A549 (cell line): ENCODE data around the gene SPINK4. TPM values are rescaled to one million over a fixed set of nuclear protein-coding genes. Genes with fewer than 3 reads are reported as not detected.

Experiments used
- ATAC-seq, 2 experiments: fragments of 200-7000 bp in 1 of 2; fragments of >200 bp in 1 of 2; cut with Nextera tagmentation in 1 of 2; cut with Tn5 transposase in 1 of 2; 3 replicates each; pipeline versions ENCODE4 v1.8.0 to v1.9.1; 2018 to 2020; ENCODE audit warnings: mild to moderate bottlenecking in 1 of 2, moderate library complexity in 1 of 2
- CTCF ChIA-PET: fragments of 300-600 bp; sonication (Branson Sonifier 250); formaldehyde crosslinking; extraction: SDS; loops from one replicate; lab custom pipeline; 2021; ENCODE audit warnings: antibody characterized with exemption, inconsistent platforms; lab: Yijun Ruan, JAX
- POLR2A ChIA-PET: fragments of 350-600 bp; formaldehyde crosslinking; extraction: SDS; loops from one replicate; lab custom pipeline; 2021; ENCODE audit warnings: antibody characterized with exemption, inconsistent platforms; lab: Yijun Ruan, JAX
- DNase-seq, 2 experiments: peaks; one replicate each; pipeline versions ENCODE4 v3.0.0 to v3.0.0-alpha.2; 2011 to 2016; ENCODE audit warnings: low read depth in 1 of 2, low spot score in 1 of 2
- FAIRE-seq: peaks from 2 replicates; lab custom pipeline; 2011; peaks lifted over from hg19 to GRCh38; lab: Jason Lieb, UNC
- H3K27ac ChIP-seq, 2 experiments: fragments of >200 bp; sonication (Bioruptor Twin); formaldehyde crosslinking; 3 replicates each; pipeline ENCODE4 v1.5.1; 2016 to 2017
- H3K4me1 ChIP-seq: fragments of >200 bp; sonication (Bioruptor Twin); formaldehyde crosslinking; 3 replicates; pipeline ENCODE4 v1.6.1; 2016
- H3K4me2 ChIP-seq: fragments of >200 bp; sonication (Bioruptor Twin); formaldehyde crosslinking; 3 replicates; pipeline ENCODE4 v1.6.1; 2016
- H3K4me3 ChIP-seq: fragments of >200 bp; sonication (Bioruptor Twin); formaldehyde crosslinking; 3 replicates; pipeline ENCODE4 v1.5.1; 2016
- H3K9me3 ChIP-seq: fragments of >200 bp; sonication (Bioruptor Twin); formaldehyde crosslinking; 3 replicates; pipeline ENCODE4 v1.6.1; 2016
- CBX2 ChIP-seq: fragments of 200-600 bp; sonication (generic); IDR thresholded peaks from 2 replicates; pipeline ENCODE4 v1.6.1; 2016; ENCODE audit warnings: low read depth, mild to moderate bottlenecking, borderline replicate concordance
- CEBPB ChIP-seq, 2 experiments: fragments of >200 bp in 1 of 2; sonication (Bioruptor Twin) in 1 of 2; formaldehyde crosslinking in 1 of 2; IDR thresholded peaks; 2 replicates each; pipeline ENCODE4 v1.6.1; 2012 to 2016
- CHD4 ChIP-seq: fragments of 200-600 bp; sonication (generic); IDR thresholded peaks from 2 replicates; pipeline ENCODE4 v1.6.1; 2016; ENCODE audit warnings: antibody characterized with exemption, mild to moderate bottlenecking, borderline replicate concordance
- E2F6 ChIP-seq: IDR thresholded peaks from 2 replicates; pipeline ENCODE4 v1.6.1; 2012; ENCODE audit warnings: low read depth, borderline replicate concordance
- EHF ChIP-seq: fragments of 250-450 bp; sonication (Bioruptor Pico); IDR thresholded peaks from 2 replicates; pipeline ENCODE4 v1.5.0; 2020; ENCODE audit warnings: mild to moderate bottlenecking
- HOXB13 ChIP-seq: fragments of 250-450 bp; sonication (Bioruptor Pico); IDR thresholded peaks from 2 replicates; pipeline ENCODE4 v1.5.0; 2020; ENCODE audit warnings: low read depth, mild to moderate bottlenecking, moderate library complexity
- HOXB5 ChIP-seq: fragments of 250-450 bp; sonication (Bioruptor Pico); IDR thresholded peaks from 2 replicates; pipeline ENCODE4 v1.5.0; 2020; ENCODE audit warnings: mild to moderate bottlenecking, moderate library complexity
- KDM5A ChIP-seq: fragments of 200-600 bp; sonication (generic); IDR thresholded peaks from 2 replicates; pipeline ENCODE4 v1.6.1; 2016; ENCODE audit warnings: antibody characterized with exemption, mild to moderate bottlenecking
- MAFK ChIP-seq: fragments of 450-650 bp; IDR thresholded peaks from 2 replicates; pipeline ENCODE4 v1.6.1; 2014; ENCODE audit not compliant: partially characterized antibody
- MAZ ChIP-seq: fragments of 150-350 bp; IDR thresholded peaks from 2 replicates; pipeline ENCODE4 v1.6.1; 2014; ENCODE audit warnings: antibody characterized with exemption, low read depth, low read length, borderline replicate concordance
- NFE2L2 ChIP-seq: fragments of 150-350 bp; conservative IDR thresholded peaks from 2 replicates; pipeline ENCODE4 v1.6.1; 2014; ENCODE audit warnings: low read length
- NPAS2 ChIP-seq: fragments of 250-450 bp; sonication (Bioruptor Pico); IDR thresholded peaks from 2 replicates; pipeline ENCODE4 v1.8.0; 2022; ENCODE audit warnings: mild to moderate bottlenecking, moderate library complexity, borderline replicate concordance
- NR3C1 ChIP-seq: fragments of >200 bp; sonication (Bioruptor Twin); formaldehyde crosslinking; IDR thresholded peaks from 3 replicates; pipeline ENCODE4 v1.6.1; 2017
- RCOR1 ChIP-seq: fragments of 150-350 bp; IDR thresholded peaks from 2 replicates; pipeline ENCODE4 v1.6.1; 2014; ENCODE audit warnings: antibody characterized with exemption, low read length, low read depth
- TFCP2L1 ChIP-seq: fragments of 250-450 bp; sonication (Bioruptor Pico); IDR thresholded peaks from 2 replicates; pipeline ENCODE4 v1.5.0; 2021; ENCODE audit warnings: mild to moderate bottlenecking
- USF2 ChIP-seq: fragments of 450-650 bp; IDR thresholded peaks from 2 replicates; pipeline ENCODE4 v1.6.1; 2014; ENCODE audit warnings: antibody characterized with exemption
- ZNF302 ChIP-seq: fragments of 250-450 bp; sonication (Bioruptor Pico); IDR thresholded peaks from 2 replicates; pipeline ENCODE4 v1.9.0; 2021; ENCODE audit warnings: inconsistent platforms, mild to moderate bottlenecking, moderate library complexity
- ZSCAN20 ChIP-seq: fragments of 250-450 bp; sonication (Bioruptor Pico); IDR thresholded peaks from 2 replicates; pipeline ENCODE4 v1.8.0; 2022; ENCODE audit warnings: mild to moderate bottlenecking, moderate library complexity
- WGBS: methylation state at CpG from one replicate; pipeline ENCODE4 v1.1.6; 2017; ENCODE audit errors: missing lambda C conversion rate; 5-methylcytosine and 5-hydroxymethylcytosine counted together
- polyA plus RNA-seq, 4 experiments: library from polyadenylated mRNA; depleted of rRNA in 3 of 4; stranded (reverse); fragments of >200 nt; fragmentation: RNase III in 1 of 4; extraction: RNeasy Plus Mini Kit Qiagen cat#74134 plus additional on column Dnase treatment in 1 of 4; gene quantifications; 2 replicates in 3 of 4; 3 replicates in 1 of 4; pipeline ENCODE4 v1.2.3, GENCODE V29; 2011 to 2017
- TF ChIP-seq, protein P1 (sequence below): IDR thresholded peaks from 2 replicates; pipeline ENCODE4 v1.6.1; 2012
- TF ChIP-seq, protein P2 (sequence below): fragments of >200 bp; sonication (Bioruptor Twin); formaldehyde crosslinking; IDR thresholded peaks from 3 replicates; pipeline ENCODE4 v1.6.1; 2016
- TF ChIP-seq, protein P3 (sequence below): fragments of 150-350 bp; IDR thresholded peaks from 2 replicates; pipeline ENCODE4 v1.6.1; 2014; ENCODE audit warnings: low read depth, mild to moderate bottlenecking, low read length
- TF ChIP-seq, protein P4 (sequence below): fragments of 250-450 bp; sonication (Bioruptor Pico); IDR thresholded peaks from 2 replicates; pipeline ENCODE4 v1.5.0; 2021; ENCODE audit warnings: mild to moderate bottlenecking, moderate library complexity, borderline replicate concordance

Gene SPINK4
- polyA plus RNA-seq, 2 of the 4 experiments (the other 2 are of a cell fraction): not detected

- TF ChIP-seq EHF (CRISPR knock-in tag): no peak
- peak; percentile 83 for TF ChIP-seq MAFK
- no peak for TF ChIP-seq CEBPB (IDR thresholded peaks at IDR 0.05)
- no peak for TF ChIP-seq RCOR1
- TF ChIP-seq TFCP2L1: no peak
Measured at GRCh38 chr9:33287087-33287490, 47.1 kb downstream of the SPINK4 start (continued).

- WGBS: 73% methylated on average over 4 of the region's 4 CpGs
- POLR2A ChIA-PET: no interaction called here
Measured at GRCh38 chr9:33288235-33288634, 48.3 kb downstream of the SPINK4 start.

DNA sequence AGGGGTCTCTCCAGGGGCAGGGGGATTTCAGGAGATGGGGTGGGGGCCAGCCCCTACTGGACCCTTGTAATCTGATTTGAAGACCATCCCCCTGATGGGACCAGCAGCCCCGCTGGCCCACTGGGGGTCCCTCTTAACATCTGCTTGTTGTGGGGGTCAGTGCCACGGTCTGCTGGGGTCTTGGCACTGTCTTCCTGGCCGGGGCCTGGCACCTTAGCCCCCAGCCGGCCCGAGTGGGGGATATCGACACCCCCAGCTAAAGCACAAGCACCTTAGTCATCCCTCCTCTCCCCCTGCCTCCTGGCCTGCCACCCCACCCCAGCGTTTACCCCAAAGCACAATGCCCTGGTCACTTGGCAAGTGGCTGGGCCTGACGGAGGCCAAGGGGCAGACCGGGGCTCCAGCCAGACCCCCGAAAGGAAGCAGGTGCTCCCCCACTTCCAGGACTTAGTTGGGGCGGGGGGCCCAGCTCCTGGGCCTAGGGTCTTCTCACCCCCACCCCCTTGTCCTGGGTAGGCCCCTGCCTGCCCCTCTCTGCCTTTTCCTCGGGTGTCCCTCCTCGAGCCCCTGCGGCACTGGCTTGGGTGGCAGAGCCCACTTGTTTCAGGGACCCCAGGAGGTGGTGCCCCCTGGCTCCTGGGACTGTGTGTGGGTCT, 49.0 kb downstream of the SPINK4 start:
- Histone ChIP-seq H3K9me3 (no peaks in the 10 kb centered on the region), H3K4me3 (no peak overlapping the region; the same call in 2 of the 3 replicates), H3K4me1 (peaks cover 48% of the 10 kb centered on the region), H3K4me2 (peak overlapping the region; percentile 91), H3K27ac (peak overlapping the region; percentile 91 to 99)
- ChIA-PET CTCF (interaction anchor here (0.7 to 7.1 kb wide), 6 partner anchors 13 to 434 kb away, joined by 3 to 63 read pairs (median 14); no protein-coding TSS in a partner anchor), POLR2A (interaction anchor here (0.7 kb wide), 1 partner anchor 92 kb away, joined by 3 read pairs; no protein-coding TSS in a partner anchor)
- ATAC-seq (no peak), FAIRE-seq (no peak), DNase-seq (no peak)
- 71% methylated on average over 8 of the region's 14 CpGs for WGBS
- TF ChIP-seq, protein P1, sequence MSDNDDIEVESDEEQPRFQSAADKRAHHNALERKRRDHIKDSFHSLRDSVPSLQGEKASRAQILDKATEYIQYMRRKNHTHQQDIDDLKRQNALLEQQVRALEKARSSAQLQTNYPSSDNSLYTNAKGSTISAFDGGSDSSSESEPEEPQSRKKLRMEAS: no peak
- no peak for TF ChIP-seq HOXB13 (CRISPR knock-in tag)
- no peak for TF ChIP-seq CEBPB (IDR thresholded peaks at IDR 0.05)
- TF ChIP-seq NFE2L2: no peak
- TF ChIP-seq, protein P2, sequence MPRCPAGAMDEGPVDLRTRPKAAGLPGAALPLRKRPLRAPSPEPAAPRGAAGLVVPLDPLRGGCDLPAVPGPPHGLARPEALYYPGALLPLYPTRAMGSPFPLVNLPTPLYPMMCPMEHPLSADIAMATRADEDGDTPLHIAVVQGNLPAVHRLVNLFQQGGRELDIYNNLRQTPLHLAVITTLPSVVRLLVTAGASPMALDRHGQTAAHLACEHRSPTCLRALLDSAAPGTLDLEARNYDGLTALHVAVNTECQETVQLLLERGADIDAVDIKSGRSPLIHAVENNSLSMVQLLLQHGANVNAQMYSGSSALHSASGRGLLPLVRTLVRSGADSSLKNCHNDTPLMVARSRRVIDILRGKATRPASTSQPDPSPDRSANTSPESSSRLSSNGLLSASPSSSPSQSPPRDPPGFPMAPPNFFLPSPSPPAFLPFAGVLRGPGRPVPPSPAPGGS: no peak
- no peak for TF ChIP-seq USF2
- TF ChIP-seq NR3C1: no peak
- no peak for TF ChIP-seq CHD4
- no peak for TF ChIP-seq MAZ
- TF ChIP-seq HOXB5 (CRISPR knock-in tag): no peak
- no peak for TF ChIP-seq KDM5A
- no peak for TF ChIP-seq CBX2
- no peak for TF ChIP-seq ZSCAN20 (CRISPR knock-in tag)
- TF ChIP-seq NPAS2: no peak
- TF ChIP-seq, protein P3, sequence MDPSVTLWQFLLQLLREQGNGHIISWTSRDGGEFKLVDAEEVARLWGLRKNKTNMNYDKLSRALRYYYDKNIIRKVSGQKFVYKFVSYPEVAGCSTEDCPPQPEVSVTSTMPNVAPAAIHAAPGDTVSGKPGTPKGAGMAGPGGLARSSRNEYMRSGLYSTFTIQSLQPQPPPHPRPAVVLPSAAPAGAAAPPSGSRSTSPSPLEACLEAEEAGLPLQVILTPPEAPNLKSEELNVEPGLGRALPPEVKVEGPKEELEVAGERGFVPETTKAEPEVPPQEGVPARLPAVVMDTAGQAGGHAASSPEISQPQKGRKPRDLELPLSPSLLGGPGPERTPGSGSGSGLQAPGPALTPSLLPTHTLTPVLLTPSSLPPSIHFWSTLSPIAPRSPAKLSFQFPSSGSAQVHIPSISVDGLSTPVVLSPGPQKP: no peak
- TF ChIP-seq, protein P4, sequence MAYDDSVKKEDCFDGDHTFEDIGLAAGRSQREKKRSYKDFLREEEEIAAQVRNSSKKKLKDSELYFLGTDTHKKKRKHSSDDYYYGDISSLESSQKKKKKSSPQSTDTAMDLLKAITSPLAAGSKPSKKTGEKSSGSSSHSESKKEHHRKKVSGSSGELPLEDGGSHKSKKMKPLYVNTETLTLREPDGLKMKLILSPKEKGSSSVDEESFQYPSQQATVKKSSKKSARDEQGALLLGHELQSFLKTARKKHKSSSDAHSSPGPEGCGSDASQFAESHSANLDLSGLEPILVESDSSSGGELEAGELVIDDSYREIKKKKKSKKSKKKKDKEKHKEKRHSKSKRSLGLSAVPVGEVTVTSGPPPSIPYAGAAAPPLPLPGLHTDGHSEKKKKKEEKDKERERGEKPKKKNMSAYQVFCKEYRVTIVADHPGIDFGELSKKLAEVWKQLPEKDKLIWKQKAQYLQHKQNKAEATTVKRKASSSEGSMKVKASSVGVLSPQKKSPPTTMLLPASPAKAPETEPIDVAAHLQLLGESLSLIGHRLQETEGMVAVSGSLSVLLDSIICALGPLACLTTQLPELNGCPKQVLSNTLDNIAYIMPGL: no peak

More at GRCh38 chr9:33288235-33288634, 48.3 kb downstream of the SPINK4 start:
- FAIRE-seq (no peak), ATAC-seq (no peak), DNase-seq (no peak)
- TF ChIP-seq MAFK: no peak
- TF ChIP-seq ZNF302 (CRISPR knock-in tag): no peak
- TF ChIP-seq E2F6: no peak
- TF ChIP-seq NFE2L2: no peak
- CTCF ChIA-PET: interaction anchor here (0.8 to 7.1 kb wide), 18 partner anchors 9 to 336 kb away, joined by 4 to 63 read pairs (median 8); partner anchors contain the start of genes BAG1 and CHMP5
- no peak overlapping the region for H3K4me2 ChIP-seq
- peak overlapping the region; percentile 91 to 99; a peak in 5 of 6 replicates for H3K27ac ChIP-seq
- H3K4me1 ChIP-seq: peaks cover 41% of the 10 kb centered on the region
- H3K4me3 ChIP-seq: no peak overlapping the region
- no peaks in the 10 kb centered on the region for H3K9me3 ChIP-seq
